K562 (cell line): ENCODE data around the gene DAGLA. TPM values are rescaled to one million over a fixed set of nuclear protein-coding genes. Genes with fewer than 3 reads are reported as not detected.
A peak's percentile ranks its signal among the peaks of the same experiment; 100 is the strongest.

Experiments
- ATAC-seq: fragments of 200-7000 bp; cut with Tn5 transposase; 3 replicates; pipeline ENCODE4 v1.9.1; 2020; ENCODE audit warnings: moderate library complexity
- BruUV-seq: library from RNA; stranded (reverse); fragments of 400-500 nt; replicated peaks from 2 replicates; lab custom pipeline; 2021; lab: Mats Ljungman, UMichigan
- CTCF ChIA-PET: fragments of 300-600 bp; formaldehyde crosslinking; extraction: SDS; loops from one replicate; lab custom pipeline; 2021; ENCODE audit warnings: low intra/inter-chr PET ratio; lab: Yijun Ruan, JAX
- POLR2A ChIA-PET: fragments of 300-600, 350-650 bp; sonication (Branson Sonifier 250); formaldehyde crosslinking; extraction: SDS; loops from one replicate; lab custom pipeline; 2021; ENCODE audit warnings: antibody characterized with exemption, inconsistent platforms; lab: Yijun Ruan, JAX
- DNase-seq, 4 experiments: peaks; one replicate each; pipeline versions ENCODE4 v3.0.0 to v3.0.0-alpha.2; 2011 to 2018; ENCODE audit warnings: low spot score in 3 of 4, mixed read lengths in 3 of 4; ENCODE audit errors: extremely low read depth in 1 of 4
- FAIRE-seq: peaks from 2 replicates; lab custom pipeline; 2011; peaks lifted over from hg19 to GRCh38; lab: Jason Lieb, UNC
- H2AFZ ChIP-seq: 2 replicates; pipeline ENCODE4 v1.6.0; 2011; ENCODE audit warnings: low read depth, low read length, control low read depth, inconsistent platforms
- H3K27ac ChIP-seq: fragments of 200-600 bp; 3 replicates; pipeline ENCODE4 v1.8.0; 2011; ENCODE audit warnings: low read depth, mild to moderate bottlenecking, control low read depth, inconsistent platforms, low read length, moderate library complexity, mixed read lengths; ENCODE audit errors: extremely low read depth
- H3K27me3 ChIP-seq, 2 experiments: fragments of 300-600 bp in 1 of 2; 2 replicates in 1 of 2; 3 replicates in 1 of 2; pipeline versions ENCODE4 v1.6.0 to v1.8.0; 2011; ENCODE audit warnings: inconsistent platforms in 2 of 2, low read length in 2 of 2, mild to moderate bottlenecking in 1 of 2, mixed read lengths in 1 of 2, moderate library complexity in 1 of 2; ENCODE audit not compliant: control insufficient read depth in 2 of 2, insufficient read depth in 2 of 2
- H3K36me3 ChIP-seq: fragments of 300-600 bp; 3 replicates; pipeline ENCODE4 v1.8.0; 2011; ENCODE audit warnings: mild to moderate bottlenecking, low read length, inconsistent platforms; ENCODE audit not compliant: control insufficient read depth, insufficient read depth
- H3K4me1 ChIP-seq, 2 experiments: fragments of 200-600 bp in 1 of 2; replicated peaks in 1 of 2; 2 replicates in 1 of 2; 3 replicates in 1 of 2; pipeline versions ENCODE4 v1.5.1 to v1.8.0; 2011; ENCODE audit warnings: inconsistent platforms in 2 of 2, low read length in 2 of 2, mild to moderate bottlenecking in 1 of 2, mixed read lengths in 1 of 2, moderate library complexity in 1 of 2; ENCODE audit not compliant: control insufficient read depth in 2 of 2, insufficient read depth in 2 of 2
- H3K4me2 ChIP-seq: 2 replicates; pipeline ENCODE4 v1.6.1; 2011; ENCODE audit warnings: low read length, control low read depth, inconsistent platforms, mixed read lengths; ENCODE audit not compliant: insufficient read depth
- H3K4me3 ChIP-seq: fragments of 200-600 bp; sonication (generic), shearing (Covaris generic); 2 replicates; pipeline ENCODE4 v1.5.1; 2016; ENCODE audit warnings: control low read depth, inconsistent platforms
- H3K79me2 ChIP-seq: fragments of 200-600 bp; 3 replicates; pipeline ENCODE4 v1.8.0; 2011; ENCODE audit warnings: low read length, inconsistent platforms; ENCODE audit not compliant: control insufficient read depth, insufficient read depth
- H3K9ac ChIP-seq, 2 experiments: 2 replicates each; pipeline versions ENCODE4 v1.6.0 to v1.6.1; 2011; ENCODE audit warnings: low read depth in 2 of 2, low read length in 2 of 2, control low read depth in 1 of 2, inconsistent platforms in 1 of 2, mild to moderate bottlenecking in 1 of 2, mixed read lengths in 1 of 2; ENCODE audit not compliant: insufficient read depth in 1 of 2
- H3K9me1 ChIP-seq: one replicate; pipeline ENCODE4 v1.6.0; 2011; ENCODE audit warnings: inconsistent platforms, mild to moderate bottlenecking, low read length, moderate library complexity; ENCODE audit not compliant: control insufficient read depth, insufficient read depth
- H3K9me3 ChIP-seq: replicated peaks from 2 replicates; pipeline ENCODE4 v1.5.1; 2011; ENCODE audit warnings: low read depth, low read length, inconsistent platforms; ENCODE audit not compliant: control insufficient read depth, insufficient read depth
- H4K20me1 ChIP-seq: replicated peaks from 2 replicates; pipeline ENCODE4 v1.6.1; 2011; ENCODE audit warnings: low read length, inconsistent platforms, mixed read lengths; ENCODE audit not compliant: control insufficient read depth, insufficient read depth
- CEBPB ChIP-seq: fragments of 450-650 bp; IDR thresholded peaks from 2 replicates; pipeline ENCODE4 v1.6.1; 2016; ENCODE audit warnings: missing genetic modification characterization, missing compliant biosample characterization
- CEBPG ChIP-seq, 3 experiments: fragments of 200-800 bp in 1 of 3; sonication (Bioruptor generic) in 1 of 3; sonication (generic) in 1 of 3; formaldehyde crosslinking in 1 of 3; IDR thresholded peaks in 2 of 3; conservative IDR thresholded peaks in 1 of 3; 2 replicates each; pipeline versions ENCODE4 v1.6.1 to v1.8.0; 2016 to 2022; ENCODE audit warnings: missing compliant biosample characterization in 2 of 3, missing genetic modification characterization in 2 of 3, mild to moderate bottlenecking in 1 of 3, missing genetic modification reagents in 1 of 3
- HMBOX1 ChIP-seq: sonication (generic); IDR thresholded peaks from 2 replicates; pipeline ENCODE4 v1.6.1; 2016
- WGBS: fragments of 100-300 bp; shearing (Covaris generic); methylation state at CpG from one replicate; pipeline ENCODE4 v1.1.6; 2016; ENCODE audit warnings: low coverage, mixed read lengths; ENCODE audit not compliant: insufficient coverage; ENCODE audit errors: missing lambda C conversion rate; 5-methylcytosine and 5-hydroxymethylcytosine counted together
- in situ Hi-C: fragments of 300-500 bp; cut with MboI; formaldehyde crosslinking; loops from 4 replicates; pipeline ENCODE4 v1.15.0; 2018; ENCODE audit warnings: inconsistent platforms, mixed read lengths
- intact Hi-C: fragments of 100-400 bp; cut with micrococcal nuclease; formaldehyde crosslinking; loops from 2 replicates; pipeline ENCODE4 v1.14.2; 2022
- polyA plus RNA-seq, 8 experiments: library from polyadenylated mRNA; depleted of rRNA in 4 of 8; stranded (reverse) in 5 of 8; unstranded in 3 of 8; fragments of >200 nt; fragmentation: Nextera tagmentation in 2 of 8; fragmentation: Illumina TruSeq in 1 of 8; extraction: Ambion mirVana in 2 of 8; extraction: Trizol in 1 of 8; gene quantifications; 2 replicates each; pipeline versions ENCODE4 v1.2.1 to v1.2.3, GENCODE V29; 2011 to 2014; ENCODE audit warnings: inconsistent platforms in 1 of 8, missing spikeins in 1 of 8
- total RNA-seq, 7 experiments: library from RNA; depleted of rRNA in 6 of 7; stranded (reverse); fragments of >200 nt in 6 of 7; fragmentation: Illumina TruSeq in 2 of 7; extraction: Trizol in 2 of 7; gene quantifications; 2 replicates each; pipeline versions ENCODE4 v1.2.1 to v1.2.3, GENCODE V29; 2011 to 2021; ENCODE audit warnings: low replicate concordance in 1 of 7

The DAGLA gene
- total and polyA plus RNA-seq, 9 of the 15 experiments (the other 6 are each of a cell fraction or from before 2014, with no cell fraction given): 0.03 to 0.16 (median 0.04) TPM; not detected in 4

- no peak for DNase-seq
- intact Hi-C loops: no loop called here
- FAIRE-seq: no peak
- Histone ChIP-seq H3K36me3 (no peaks in the 10 kb centered on the region), H3K9me1 (no peaks in the 10 kb centered on the region), H3K4me2 (no peak overlapping the region), H3K4me3 (no peak overlapping the region), H4K20me1 (peaks cover 6% of the 10 kb centered on the region), H3K27me3 (peaks cover 3 to 44% of the 10 kb centered on the region in 2 experiments; a peak in 4 of 5 replicates), H3K9me3 (no peaks in the 10 kb centered on the region), H3K27ac (no peak overlapping the region), H3K4me1 (peaks cover 0 to 30% of the 10 kb centered on the region in 2 experiments; a peak in 2 of 5 replicates), H2AFZ (no peak overlapping the region), H3K9ac (no peak overlapping the region), H3K79me2 (no peaks in the 10 kb centered on the region)
- ChIA-PET POLR2A (interaction anchor here (0.6 kb wide), 1 partner anchor 308 kb away, joined by 3 read pairs; no protein-coding TSS in a partner anchor), CTCF (interaction anchor here (2.4 kb wide), 1 partner anchor 52 kb away, joined by 17 read pairs; the partner anchor contains the start of gene DAGLA)
- WGBS: 13% methylated on average over 19 of the region's 19 CpGs
- BruUV-seq: no TSS peak
- in situ Hi-C loops: no loop called here
- TF ChIP-seq CEBPB (tag) (0 out of 2 replicates have a peak, but pooled peaks have one; percentile 27), HMBOX1 (no peak), CEBPG (CRISPR knock-in tag; IDR thresholded peaks at IDR 0.05) (no peak), CEBPG (tag; conservative IDR thresholded peaks at IDR 0.05 in 1 of 2, IDR thresholded peaks at IDR 0.05 in 1 of 2) (0 out of 4 replicates have a peak, but pooled peaks of 1 of the 2 experiments have one; percentile 12)
- ATAC-seq: no peak
Observed at GRCh38 chr11:61731211-61731951, 51.2 kb downstream of the DAGLA start.
